Measurements from ENCODE around the gene CTDSPL. TPM values are rescaled to one million over a fixed set of nuclear protein-coding genes. Genes with fewer than 3 reads are reported as not detected.

Gene CTDSPL
- total RNA-seq, 2 donors from 2014 or later = 59.3 to 60.3 TPM

GRCh38 chr3:38020342-38020726, 158.7 kb downstream of the CTDSPL start:
- intact Hi-C loops (cut with DNase I) = no loop called here
- no peaks in the 10 kb centered on the region for H3K9me3 ChIP-seq
- H3K27ac ChIP-seq = no peak overlapping the region
- no peaks in the 10 kb centered on the region for H3K4me1 ChIP-seq (replicated peaks)
- DNase-seq (ENCODE audit: low spot score) = no peak
- 84% methylated on average over 3 of the region's 3 CpGs for WGBS
- no peak overlapping the region for H3K4me3 ChIP-seq
- H3K27me3 ChIP-seq (replicated peaks; ENCODE audit: insufficient read depth) = no peaks in the 10 kb centered on the region
- no peaks in the 10 kb centered on the region for H3K36me3 ChIP-seq
- TF ChIP-seq POLR2A (IDR thresholded peaks at IDR 0.05) = no peak
- no peak for TF ChIP-seq CTCF (IDR thresholded peaks at IDR 0.05)
- TF ChIP-seq POLR2AphosphoS5 (IDR thresholded peaks at IDR 0.05) = no peak

- TF ChIP-seq CTCF (IDR thresholded peaks at IDR 0.05) (no peak), POLR2AphosphoS5 (IDR thresholded peaks at IDR 0.05) (no peak)
Observed at GRCh38 chr3:38021196-38021595, 159.5 kb downstream of the CTDSPL start.

GRCh38 chr3:38022301-38022700, 160.6 kb downstream of the CTDSPL start:
- intact Hi-C loops (cut with DNase I) = no loop called here
- 67% methylated on average over 3 of the region's 3 CpGs for WGBS
- no peak overlapping the region for H3K27ac ChIP-seq
- H3K9me3 ChIP-seq = no peaks in the 10 kb centered on the region
- H3K4me3 ChIP-seq = no peak overlapping the region
- no peaks in the 10 kb centered on the region for H3K36me3 ChIP-seq
- TF ChIP-seq POLR2AphosphoS5 (IDR thresholded peaks at IDR 0.05) = no peak
- TF ChIP-seq CTCF (IDR thresholded peaks at IDR 0.05) = no peak
- no peak for TF ChIP-seq POLR2A (IDR thresholded peaks at IDR 0.05)
- no peak for DNase-seq (ENCODE audit: low spot score)
- no peaks in the 10 kb centered on the region for H3K4me1 ChIP-seq (replicated peaks)
- no peaks in the 10 kb centered on the region for H3K27me3 ChIP-seq (replicated peaks; ENCODE audit: insufficient read depth)

More at GRCh38 chr3:38021196-38021595, 159.5 kb downstream of the CTDSPL start:
- no peak overlapping the region for H3K4me3 ChIP-seq
- H3K9me3 ChIP-seq = no peaks in the 10 kb centered on the region
- WGBS = 88% methylated on average over 4 of the region's 4 CpGs
- H3K36me3 ChIP-seq = no peaks in the 10 kb centered on the region
- intact Hi-C loops (cut with DNase I) = no loop called here
- DNase-seq (ENCODE audit: low spot score) = no peak
- no peaks in the 10 kb centered on the region for H3K4me1 ChIP-seq (replicated peaks)
- H3K27me3 ChIP-seq (replicated peaks; ENCODE audit: insufficient read depth) = no peaks in the 10 kb centered on the region
- H3K27ac ChIP-seq = no peak overlapping the region

- Histone ChIP-seq H3K27ac (peak overlapping the region; percentile 91), H3K4me1 (replicated peaks) (no peaks in the 10 kb centered on the region), H3K4me3 (no peak overlapping the region), H3K27me3 (replicated peaks; ENCODE audit: insufficient read depth) (no peaks in the 10 kb centered on the region), H3K36me3 (no peaks in the 10 kb centered on the region), H3K9me3 (no peaks in the 10 kb centered on the region)
- no peak for TF ChIP-seq CTCF (IDR thresholded peaks at IDR 0.05)
- TF ChIP-seq POLR2A (IDR thresholded peaks at IDR 0.05) = no peak
- TF ChIP-seq POLR2AphosphoS5 (IDR thresholded peaks at IDR 0.05) = no peak
- WGBS = 86% methylated on average over 6 of the region's 6 CpGs
- no peak for DNase-seq (ENCODE audit: low spot score)
- intact Hi-C loops (cut with DNase I) = no loop called here
Observed at GRCh38 chr3:38022896-38023709, 161.4 kb downstream of the CTDSPL start.

- H3K4me1 ChIP-seq (replicated peaks) = peaks cover 7% of the 10 kb centered on the region
- H3K27me3 ChIP-seq (replicated peaks; ENCODE audit: insufficient read depth) = no peaks in the 10 kb centered on the region
- TF ChIP-seq POLR2A (IDR thresholded peaks at IDR 0.05) (no peak), POLR2AphosphoS5 (IDR thresholded peaks at IDR 0.05) (no peak), CTCF (IDR thresholded peaks at IDR 0.05) (no peak)
- H3K4me3 ChIP-seq = no peak overlapping the region
- no peak overlapping the region for H3K27ac ChIP-seq
- intact Hi-C loops (cut with DNase I) = no loop called here
- H3K36me3 ChIP-seq = no peaks in the 10 kb centered on the region
- no peaks in the 10 kb centered on the region for H3K9me3 ChIP-seq
- no peak for DNase-seq (ENCODE audit: low spot score)
- WGBS = 86% methylated on average over 4 of the region's 4 CpGs
Observed at GRCh38 chr3:38026856-38027255, 165.2 kb downstream of the CTDSPL start.

Data from prostate gland (tissue), 2 donors.